SK-N-SH (cell line): ENCODE data around the gene PARD3B. TPM values are rescaled to one million over a fixed set of nuclear protein-coding genes. Genes with fewer than 3 reads are reported as not detected.

ENCODE experiments used
- CTCF ChIA-PET: fragments of 300-600, 350-600 bp; formaldehyde crosslinking; extraction: SDS; loops from one replicate; lab custom pipeline; 2021; lab: Yijun Ruan, JAX
- POLR2A ChIA-PET: fragments of 350-600 bp; sonication (Branson Sonifier 250); formaldehyde crosslinking; extraction: SDS; loops from one replicate; lab custom pipeline; 2020; ENCODE audit warnings: antibody characterized with exemption, inconsistent platforms; lab: Yijun Ruan, JAX
- DNase-seq: peaks from one replicate; pipeline ENCODE4 v3.0.0; 2012
- H2AFZ ChIP-seq: fragments of 200-600 bp; sonication (generic); 2 replicates; pipeline ENCODE4 v1.8.1; 2016; ENCODE audit warnings: antibody characterized with exemption, mild to moderate bottlenecking, low read depth
- H3F3A ChIP-seq: fragments of 200-600 bp; sonication (generic); replicated peaks from 2 replicates; pipeline ENCODE3; 2016; ENCODE audit warnings: antibody characterized with exemption, mild to moderate bottlenecking; ENCODE audit not compliant: insufficient read depth
- H3K27ac ChIP-seq, 2 experiments: fragments of 200-500 bp in 1 of 2; fragments of 200-600 bp in 1 of 2; sonication (Bioruptor generic) in 1 of 2; sonication (generic), shearing (Covaris generic) in 1 of 2; 2 replicates each; pipeline versions ENCODE4 v1.5.1 to v1.6.1; 2014 to 2016; ENCODE audit warnings: low read depth in 2 of 2, inconsistent platforms in 1 of 2, low read length in 1 of 2, mild to moderate bottlenecking in 1 of 2, mixed read lengths in 1 of 2
- H3K27me3 ChIP-seq: fragments of 200-600 bp; sonication (generic), shearing (Covaris generic); 2 replicates; pipeline ENCODE4 v1.6.1; 2016; ENCODE audit warnings: mixed run types; ENCODE audit not compliant: insufficient read depth
- H3K36me3 ChIP-seq, 2 experiments: fragments of 200-500 bp in 1 of 2; fragments of 200-600 bp in 1 of 2; sonication (Bioruptor generic) in 1 of 2; sonication (generic) in 1 of 2; replicated peaks in 1 of 2; 2 replicates each; pipeline versions ENCODE3 to v1.5.1; 2014 to 2016; ENCODE audit warnings: low read length in 1 of 2, mild to moderate bottlenecking in 1 of 2; ENCODE audit not compliant: insufficient read depth in 2 of 2, control insufficient read depth in 1 of 2
- H3K4me1 ChIP-seq, 2 experiments: fragments of 200-500 bp in 1 of 2; fragments of 200-600 bp in 1 of 2; sonication (Bioruptor generic) in 1 of 2; sonication (generic), shearing (Covaris generic) in 1 of 2; 2 replicates each; pipeline versions ENCODE4 v1.5.1 to v1.6.1; 2014 to 2016; ENCODE audit warnings: low read depth in 1 of 2, low read length in 1 of 2, mixed run types in 1 of 2; ENCODE audit not compliant: insufficient read depth in 2 of 2, control insufficient read depth in 1 of 2
- H3K4me2 ChIP-seq: fragments of 200-600 bp; sonication (generic), shearing (Covaris generic); 2 replicates; pipeline ENCODE4 v1.6.1; 2017; ENCODE audit warnings: mixed run types
- H3K4me3 ChIP-seq, 2 experiments: fragments of 200-500 bp in 1 of 2; fragments of 200-600 bp in 1 of 2; sonication (Bioruptor generic) in 1 of 2; sonication (generic), shearing (Covaris generic) in 1 of 2; 2 replicates each; pipeline versions ENCODE4 v1.5.1 to v1.8.1; 2014 to 2016; ENCODE audit warnings: low read depth in 2 of 2, inconsistent platforms in 1 of 2, low read length in 1 of 2, mild to moderate bottlenecking in 1 of 2, mixed read lengths in 1 of 2, moderate library complexity in 1 of 2
- H3K79me2 ChIP-seq: fragments of 200-600 bp; sonication (generic); 2 replicates; pipeline ENCODE4 v1.8.1; 2017; ENCODE audit warnings: mild to moderate bottlenecking; ENCODE audit not compliant: insufficient read depth
- H3K9ac ChIP-seq: fragments of 200-600 bp; sonication (generic); 2 replicates; pipeline ENCODE4 v1.6.1; 2017; ENCODE audit warnings: mixed run types
- H3K9me2 ChIP-seq: fragments of 200-600 bp; sonication (generic); 2 replicates; pipeline ENCODE4 v1.6.1; 2017; ENCODE audit warnings: mixed run types
- H3K9me3 ChIP-seq: fragments of 200-600 bp; sonication (generic); 2 replicates; pipeline ENCODE4 v1.6.1; 2017; ENCODE audit warnings: mixed run types, mild to moderate bottlenecking, moderate library complexity
- H4K20me1 ChIP-seq: fragments of 200-600 bp; sonication (generic); 2 replicates; pipeline ENCODE4 v1.6.1; 2017; ENCODE audit warnings: mild to moderate bottlenecking, mixed run types; ENCODE audit not compliant: insufficient read depth
- CHD2 ChIP-seq: fragments of 150-350 bp; IDR thresholded peaks from 2 replicates; pipeline ENCODE4 v1.6.1; 2018; ENCODE audit warnings: low read length; ENCODE audit not compliant: partially characterized antibody
- CTCF ChIP-seq: fragments of 200-600 bp; sonication (generic); IDR thresholded peaks from 2 replicates; pipeline ENCODE4 v1.6.1; 2017; ENCODE audit warnings: antibody characterized with exemption, mild to moderate bottlenecking, moderate library complexity
- ELF1 ChIP-seq: IDR thresholded peaks from 2 replicates; pipeline ENCODE4 v1.4.0; 2012
- EZH2phosphoT487 ChIP-seq: fragments of 200-600 bp; sonication (generic); IDR thresholded peaks from 2 replicates; pipeline ENCODE4 v1.6.1; 2017; ENCODE audit warnings: low read depth, mixed run types, mild to moderate bottlenecking, antibody characterized with exemption, moderate library complexity, borderline replicate concordance
- FOSL2 ChIP-seq: IDR thresholded peaks from 2 replicates; pipeline ENCODE4 v1.4.0; 2012; ENCODE audit warnings: low read depth, mild to moderate bottlenecking, moderate library complexity, borderline replicate concordance
- FOXM1 ChIP-seq: IDR thresholded peaks from 2 replicates; pipeline ENCODE4 v1.4.0; 2012; ENCODE audit warnings: low read depth, mild to moderate bottlenecking
- GATA2 ChIP-seq: sonication (generic); formaldehyde crosslinking; IDR thresholded peaks from 2 replicates; pipeline ENCODE4 v1.5.0; 2020; ENCODE audit warnings: mild to moderate bottlenecking, missing genetic modification reagents
- JUND ChIP-seq: IDR thresholded peaks from 2 replicates; pipeline ENCODE4 v1.4.0; 2012
- MEF2A ChIP-seq: IDR thresholded peaks from 2 replicates; pipeline ENCODE4 v1.4.0; 2012; ENCODE audit warnings: low read depth, borderline replicate concordance
- MXI1 ChIP-seq: IDR thresholded peaks from 2 replicates; pipeline ENCODE4 v1.6.1; 2012; ENCODE audit warnings: mild to moderate bottlenecking, low read depth, low read length, improper control_type of control experiment
- NFIC ChIP-seq: IDR thresholded peaks from 2 replicates; pipeline ENCODE4 v1.4.0; 2012; ENCODE audit warnings: borderline replicate concordance
- POLR2AphosphoS5 ChIP-seq: IDR thresholded peaks from 2 replicates; pipeline ENCODE4 v1.6.1; 2012; ENCODE audit warnings: low read depth, low read length
- RAD21 ChIP-seq: IDR thresholded peaks from 2 replicates; pipeline ENCODE4 v1.6.1; 2012; ENCODE audit warnings: mild to moderate bottlenecking, low read length
- RCOR1 ChIP-seq: fragments of 150-350 bp; IDR thresholded peaks from 2 replicates; pipeline ENCODE4 v1.6.1; 2017; ENCODE audit warnings: antibody characterized with exemption, low read length
- RFX5 ChIP-seq: IDR thresholded peaks from 2 replicates; pipeline ENCODE4 v1.6.1; 2012; ENCODE audit warnings: mild to moderate bottlenecking, improper control_type of control experiment, low read length
- SIN3A ChIP-seq: IDR thresholded peaks from 2 replicates; pipeline ENCODE4 v1.6.1; 2012; ENCODE audit warnings: low read depth, mild to moderate bottlenecking, low read length, moderate library complexity, borderline replicate concordance
- YY1 ChIP-seq: IDR thresholded peaks from 2 replicates; pipeline ENCODE4 v1.4.0; 2012; ENCODE audit warnings: low read depth, mild to moderate bottlenecking
- WGBS: methylation state at CpG from one replicate; pipeline ENCODE4 v1.1.6; 2017; ENCODE audit warnings: low lambda C conversion rate; 5-methylcytosine and 5-hydroxymethylcytosine counted together
- polyA plus RNA-seq, 3 experiments: library from polyadenylated mRNA; depleted of rRNA; stranded (reverse); fragments of >200 nt; gene quantifications; 2 replicates each; pipeline ENCODE4 v1.2.3, GENCODE V29; 2012
- TF ChIP-seq, protein P1 (sequence below): IDR thresholded peaks from 2 replicates; pipeline ENCODE4 v1.4.0; 2012; ENCODE audit warnings: low read depth, borderline replicate concordance
- TF ChIP-seq, protein P2 (sequence below): IDR thresholded peaks from 2 replicates; pipeline ENCODE4; 2012

PARD3B gene
- polyA plus RNA-seq, 1 of the 3 experiments (the other 2 are of a cell fraction) = 0.87 TPM

DNA sequence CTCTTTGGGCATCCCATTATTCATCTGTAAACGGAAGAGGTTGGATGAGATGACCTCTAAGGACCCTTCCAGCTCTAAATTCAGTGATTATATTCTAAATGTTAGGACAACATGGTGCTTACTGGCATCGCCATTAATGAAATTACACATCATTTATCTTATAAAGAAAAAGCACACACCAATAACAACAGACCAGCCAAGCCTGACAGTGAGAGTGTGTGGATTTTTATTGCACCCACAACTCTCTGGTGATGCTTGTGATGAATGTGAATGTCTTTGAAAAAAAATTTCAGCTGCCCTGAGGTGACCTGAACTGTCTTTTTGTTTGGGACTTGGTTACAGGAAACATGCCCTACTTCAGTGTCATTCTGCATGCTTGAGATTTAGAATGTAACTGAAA lies 623.7 kb downstream of the PARD3B start:
- DNase-seq = no peak
- Histone ChIP-seq H3K9me3 (no peaks in the 10 kb centered on the region), H3K79me2 (no peaks in the 10 kb centered on the region), H3K9ac (no peak overlapping the region), H3K4me3 (no peak overlapping the region), H3K4me1 (peaks cover 0 to 5% of the 10 kb centered on the region in 2 experiments; a peak in 2 of 4 replicates)
- 88% methylated on average over 2 of the region's 2 CpGs for WGBS
- CTCF ChIA-PET = interaction anchor here (1.4 kb wide), 1 partner anchor 10 kb away, joined by 3 read pairs; no protein-coding TSS in a partner anchor
- TF ChIP-seq GATA2 (CRISPR knock-in tag) (no peak), EZH2phosphoT487 (no peak), FOSL2 (no peak), RCOR1 (no peak), CHD2 (no peak), CTCF (no peak), YY1 (no peak), RAD21 (no peak)
- TF ChIP-seq, all 33 proteins: peak for 0
- POLR2A ChIA-PET = no interaction called here
- Histone ChIP-seq H3K27ac (no peak overlapping the region), H3K36me3 (no peaks in the 10 kb centered on the region), H2AFZ (no peak overlapping the region), H3F3A (no peaks in the 10 kb centered on the region), H3K9me2 (no peaks in the 10 kb centered on the region), H4K20me1 (no peaks in the 10 kb centered on the region), H3K4me2 (no peak overlapping the region), H3K27me3 (no peaks in the 10 kb centered on the region)

GRCh38 chr2:205169464-205169863 lies 624.2 kb downstream of the PARD3B start:
- H3K4me3 ChIP-seq = no peak overlapping the region
- no peaks in the 10 kb centered on the region for H3F3A ChIP-seq
- no peaks in the 10 kb centered on the region for H4K20me1 ChIP-seq
- H3K9me2 ChIP-seq = no peaks in the 10 kb centered on the region
- no peak overlapping the region for H3K27ac ChIP-seq
- H3K4me1 ChIP-seq = peaks cover 0 to 5% of the 10 kb centered on the region in 2 experiments; a peak in 2 of 4 replicates
- CTCF ChIA-PET = interaction anchor here (1.4 kb wide), 1 partner anchor 11 kb away, joined by 3 read pairs; no protein-coding TSS in a partner anchor
- no peak overlapping the region for H2AFZ ChIP-seq
- H3K27me3 ChIP-seq = no peaks in the 10 kb centered on the region
- POLR2A ChIA-PET = no interaction called here
- no peaks in the 10 kb centered on the region for H3K79me2 ChIP-seq
- H3K9ac ChIP-seq = no peak overlapping the region
- 77% methylated on average over 3 of the region's 3 CpGs for WGBS
- H3K9me3 ChIP-seq = no peaks in the 10 kb centered on the region
- H3K36me3 ChIP-seq = no peaks in the 10 kb centered on the region
- TF ChIP-seq MEF2A = no peak
- no peak for TF ChIP-seq ELF1
- no peak for TF ChIP-seq CHD2
- TF ChIP-seq, protein P1, sequence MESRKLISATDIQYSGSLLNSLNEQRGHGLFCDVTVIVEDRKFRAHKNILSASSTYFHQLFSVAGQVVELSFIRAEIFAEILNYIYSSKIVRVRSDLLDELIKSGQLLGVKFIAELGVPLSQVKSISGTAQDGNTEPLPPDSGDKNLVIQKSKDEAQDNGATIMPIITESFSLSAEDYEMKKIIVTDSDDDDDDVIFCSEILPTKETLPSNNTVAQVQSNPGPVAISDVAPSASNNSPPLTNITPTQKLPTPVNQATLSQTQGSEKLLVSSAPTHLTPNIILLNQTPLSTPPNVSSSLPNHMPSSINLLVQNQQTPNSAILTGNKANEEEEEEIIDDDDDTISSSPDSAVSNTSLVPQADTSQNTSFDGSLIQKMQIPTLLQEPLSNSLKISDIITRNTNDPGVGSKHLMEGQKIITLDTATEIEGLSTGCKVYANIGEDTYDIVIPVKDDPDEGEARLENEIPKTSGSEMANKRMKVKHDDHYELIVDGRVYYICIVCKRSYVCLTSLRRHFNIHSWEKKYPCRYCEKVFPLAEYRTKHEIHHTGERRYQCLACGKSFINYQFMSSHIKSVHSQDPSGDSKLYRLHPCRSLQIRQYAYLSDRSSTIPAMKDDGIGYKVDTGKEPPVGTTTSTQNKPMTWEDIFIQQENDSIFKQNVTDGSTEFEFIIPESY = no peak
- TF ChIP-seq NFIC = no peak
- no peak for TF ChIP-seq RFX5
- TF ChIP-seq, protein P2, sequence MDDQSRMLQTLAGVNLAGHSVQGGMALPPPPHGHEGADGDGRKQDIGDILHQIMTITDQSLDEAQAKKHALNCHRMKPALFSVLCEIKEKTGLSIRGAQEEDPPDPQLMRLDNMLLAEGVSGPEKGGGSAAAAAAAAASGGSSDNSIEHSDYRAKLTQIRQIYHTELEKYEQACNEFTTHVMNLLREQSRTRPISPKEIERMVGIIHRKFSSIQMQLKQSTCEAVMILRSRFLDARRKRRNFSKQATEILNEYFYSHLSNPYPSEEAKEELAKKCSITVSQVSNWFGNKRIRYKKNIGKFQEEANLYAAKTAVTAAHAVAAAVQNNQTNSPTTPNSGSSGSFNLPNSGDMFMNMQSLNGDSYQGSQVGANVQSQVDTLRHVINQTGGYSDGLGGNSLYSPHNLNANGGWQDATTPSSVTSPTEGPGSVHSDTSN = no peak
- TF ChIP-seq SIN3A = no peak
- no peak for TF ChIP-seq CTCF
- no peak for TF ChIP-seq JUND
- no peak for TF ChIP-seq POLR2AphosphoS5
- no peak for TF ChIP-seq FOXM1
- TF ChIP-seq MXI1 = no peak
- TF ChIP-seq, all 33 proteins: peak for 0
- H3K4me2 ChIP-seq = no peak overlapping the region
- DNase-seq = no peak
